Measurements from ENCODE around the gene GPRC5C.

GPRC5C gene

DNA sequence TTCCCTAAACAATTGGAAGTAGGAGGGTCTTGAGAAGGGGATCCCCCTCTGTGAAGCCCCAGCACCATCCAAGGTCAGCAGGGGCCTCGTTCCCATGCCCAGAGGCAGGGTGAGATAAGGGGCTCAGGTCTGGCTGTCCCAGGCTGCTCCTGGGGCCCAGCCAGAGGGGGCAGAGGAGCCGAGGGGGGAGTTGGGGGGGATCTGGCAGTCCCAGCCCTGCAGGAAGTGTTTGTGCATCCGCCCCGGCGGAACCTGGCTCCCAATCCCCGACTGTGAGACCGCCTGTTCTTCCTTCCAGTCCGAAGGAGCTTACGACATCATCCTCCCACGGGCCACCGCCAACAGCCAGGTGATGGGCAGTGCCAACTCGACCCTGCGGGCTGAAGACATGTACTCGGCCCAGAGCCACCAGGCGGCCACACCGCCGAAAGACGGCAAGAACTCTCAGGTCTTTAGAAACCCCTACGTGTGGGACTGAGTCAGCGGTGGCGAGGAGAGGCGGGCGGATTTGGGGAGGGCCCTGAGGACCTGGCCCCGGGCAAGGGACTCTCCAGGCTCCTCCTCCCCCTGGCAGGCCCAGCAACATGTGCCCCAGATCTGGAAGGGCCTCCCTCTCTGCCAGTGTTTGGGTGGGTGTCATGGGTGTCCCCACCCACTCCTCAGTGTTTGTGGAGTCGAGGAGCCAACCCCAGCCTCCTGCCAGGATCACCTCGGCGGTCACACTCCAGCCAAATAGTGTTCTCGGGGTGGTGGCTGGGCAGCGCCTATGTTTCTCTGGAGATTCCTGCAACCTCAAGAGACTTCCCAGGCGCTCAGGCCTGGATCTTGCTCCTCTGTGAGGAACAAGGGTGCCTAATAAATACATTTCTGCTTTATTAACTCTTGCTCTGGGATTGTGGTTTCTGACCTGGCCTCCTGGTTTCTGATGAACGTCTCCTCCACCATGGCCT, 14.9 kb downstream of the GPRC5C start:
- in situ Hi-C loops (cut with HindIII; ENCODE audit: low pct_ligation_motif_present, low pct_unique_long_range_greater_than_20kb, low sequenced_read_pairs) = no loop called here
- DNase-seq = no peak

DNA sequence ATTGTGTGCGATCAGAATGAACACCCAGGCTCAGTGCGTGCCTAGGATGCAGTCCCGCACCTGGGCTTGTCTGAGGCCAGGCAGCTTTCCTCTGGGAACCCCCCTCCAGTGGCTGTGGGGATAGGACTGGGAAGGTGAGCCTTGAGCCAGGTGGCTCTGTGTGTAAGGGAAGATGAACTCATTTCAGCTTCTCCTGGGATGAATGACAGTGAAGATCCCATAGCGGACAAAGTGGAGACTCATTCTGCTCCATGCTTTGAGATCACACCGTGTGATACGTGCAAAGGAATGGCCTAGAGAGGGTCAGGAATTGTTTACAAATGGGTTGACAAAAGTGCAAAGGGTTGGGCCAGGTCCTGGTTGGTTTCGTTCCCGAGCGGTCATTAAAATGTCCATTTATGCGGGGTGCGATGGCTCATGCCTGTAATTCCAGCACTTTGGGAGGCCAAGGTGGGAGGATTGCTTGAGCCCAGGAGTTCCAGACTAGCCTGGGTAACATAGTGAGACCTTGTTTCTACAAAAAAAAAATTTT, 15.8 kb downstream of the GPRC5C start:
- in situ Hi-C loops (cut with HindIII; ENCODE audit: low pct_ligation_motif_present, low pct_unique_long_range_greater_than_20kb, low sequenced_read_pairs) = no loop called here
- no peak for DNase-seq

GRCh38 chr17:74448756-74449155, 16.9 kb downstream of the GPRC5C start:
- in situ Hi-C loops (cut with HindIII; ENCODE audit: low pct_ligation_motif_present, low pct_unique_long_range_greater_than_20kb, low sequenced_read_pairs) = no loop called here
- no peak for DNase-seq

DNA sequence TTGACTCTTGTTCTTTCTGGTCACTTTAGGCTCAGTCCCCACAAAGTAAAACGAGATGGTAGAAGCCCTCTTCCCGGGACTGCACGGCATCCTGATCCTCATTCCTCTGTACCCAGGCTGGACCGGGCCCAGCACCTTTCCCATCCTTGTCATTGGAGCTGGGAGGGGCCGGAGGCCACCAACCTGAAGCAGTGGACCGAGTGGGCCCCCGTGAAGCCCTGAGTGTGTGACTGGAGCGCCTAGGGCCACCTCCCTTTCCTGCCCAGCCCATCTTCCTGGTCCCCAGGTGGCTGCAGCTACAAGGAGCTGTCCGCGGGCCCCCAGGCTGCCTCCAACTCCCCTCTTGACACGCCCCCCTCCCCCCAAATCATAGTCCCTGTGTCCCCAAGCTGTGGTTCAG, 17.4 kb downstream of the GPRC5C start:
- in situ Hi-C loops (cut with HindIII; ENCODE audit: low pct_ligation_motif_present, low pct_unique_long_range_greater_than_20kb, low sequenced_read_pairs) = no loop called here
- no peak for DNase-seq

GRCh38 chr17:74449773-74450172, 17.9 kb downstream of the GPRC5C start:
- no peak for DNase-seq
- in situ Hi-C loops (cut with HindIII; ENCODE audit: low pct_ligation_motif_present, low pct_unique_long_range_greater_than_20kb, low sequenced_read_pairs) = no loop called here

- in situ Hi-C loops (cut with HindIII; ENCODE audit: low pct_ligation_motif_present, low pct_unique_long_range_greater_than_20kb, low sequenced_read_pairs) = no loop called here
- DNase-seq = no peak
These were observed 18.3 kb downstream of the GPRC5C start for GRCh38 chr17:74450231-74450630.

- DNase-seq = no peak
- in situ Hi-C loops (cut with HindIII; ENCODE audit: low pct_ligation_motif_present, low pct_unique_long_range_greater_than_20kb, low sequenced_read_pairs) = no loop called here
These were observed 19.1 kb downstream of the GPRC5C start for GRCh38 chr17:74450925-74451403.

DNA sequence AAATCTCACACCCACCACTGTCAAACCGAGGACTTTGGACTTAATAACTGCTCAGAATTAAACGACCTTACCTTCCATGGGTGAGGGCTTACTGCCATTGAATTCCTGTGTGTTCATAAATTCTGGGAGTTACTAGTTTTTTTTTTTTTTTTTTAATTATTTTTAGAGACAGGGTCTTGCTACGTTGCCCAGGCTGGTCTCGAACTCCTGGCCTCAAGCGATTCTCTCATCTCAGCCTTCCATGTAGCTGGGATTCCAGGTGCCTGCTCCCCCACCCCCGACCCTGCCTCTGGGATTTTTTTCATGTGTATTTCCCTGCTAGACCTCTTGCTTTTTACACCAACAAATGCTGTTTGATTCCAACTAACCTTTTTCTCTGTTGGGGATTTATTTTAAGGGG, 19.7 kb downstream of the GPRC5C start:
- DNase-seq = no peak
- in situ Hi-C loops (cut with HindIII; ENCODE audit: low pct_ligation_motif_present, low pct_unique_long_range_greater_than_20kb, low sequenced_read_pairs) = no loop called here

DNA sequence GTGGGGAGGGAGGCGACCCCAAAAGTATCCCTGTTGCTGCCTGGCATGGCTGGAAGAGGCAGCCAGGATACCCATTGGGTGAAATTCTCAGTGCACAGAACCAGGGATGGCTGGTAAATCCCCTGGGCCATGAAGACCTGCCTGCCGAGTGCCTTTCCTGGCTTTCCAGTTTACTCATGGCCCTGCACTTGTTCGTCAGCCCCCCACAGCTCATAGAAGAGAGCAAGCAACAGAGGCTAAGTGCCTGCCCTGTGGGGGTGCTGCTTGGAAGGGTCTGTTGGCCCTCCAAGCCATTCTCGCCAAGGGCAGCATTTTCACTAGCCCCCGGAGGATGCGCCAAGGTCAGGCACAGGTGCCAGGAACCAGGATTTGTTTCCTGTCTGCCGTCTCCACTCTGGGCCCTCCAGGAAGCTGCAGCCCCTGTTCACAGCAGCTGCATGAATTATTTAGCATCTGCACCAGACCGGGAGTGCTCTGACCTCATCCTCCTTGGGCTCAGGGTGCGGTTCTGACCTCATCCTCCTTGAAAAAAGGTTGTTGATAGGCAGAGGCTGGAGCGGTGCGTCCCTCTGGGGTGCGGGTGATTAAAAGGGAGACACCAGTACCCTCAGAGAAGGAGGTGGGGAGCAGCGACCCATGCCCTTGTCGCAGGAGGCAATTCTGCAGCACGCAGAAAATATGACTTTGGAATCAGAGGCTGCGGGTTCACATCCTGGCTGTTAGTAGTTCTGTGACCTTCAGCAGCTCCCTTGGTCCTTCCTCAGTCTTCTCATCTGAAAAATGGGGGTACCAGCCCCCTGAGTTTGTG, 20.3 kb downstream of the GPRC5C start:
- in situ Hi-C loops (cut with HindIII; ENCODE audit: low pct_ligation_motif_present, low pct_unique_long_range_greater_than_20kb, low sequenced_read_pairs) = no loop called here
- no peak for DNase-seq

- in situ Hi-C loops (cut with HindIII; ENCODE audit: low pct_ligation_motif_present, low pct_unique_long_range_greater_than_20kb, low sequenced_read_pairs) = no loop called here
- no peak for DNase-seq
These were observed 21.2 kb downstream of the GPRC5C start for GRCh38 chr17:74452841-74453661.

GRCh38 chr17:74453665-74454196, 21.8 kb downstream of the GPRC5C start:
- in situ Hi-C loops (cut with HindIII; ENCODE audit: low pct_ligation_motif_present, low pct_unique_long_range_greater_than_20kb, low sequenced_read_pairs) = no loop called here
- peak; percentile 79 for DNase-seq

DNA sequence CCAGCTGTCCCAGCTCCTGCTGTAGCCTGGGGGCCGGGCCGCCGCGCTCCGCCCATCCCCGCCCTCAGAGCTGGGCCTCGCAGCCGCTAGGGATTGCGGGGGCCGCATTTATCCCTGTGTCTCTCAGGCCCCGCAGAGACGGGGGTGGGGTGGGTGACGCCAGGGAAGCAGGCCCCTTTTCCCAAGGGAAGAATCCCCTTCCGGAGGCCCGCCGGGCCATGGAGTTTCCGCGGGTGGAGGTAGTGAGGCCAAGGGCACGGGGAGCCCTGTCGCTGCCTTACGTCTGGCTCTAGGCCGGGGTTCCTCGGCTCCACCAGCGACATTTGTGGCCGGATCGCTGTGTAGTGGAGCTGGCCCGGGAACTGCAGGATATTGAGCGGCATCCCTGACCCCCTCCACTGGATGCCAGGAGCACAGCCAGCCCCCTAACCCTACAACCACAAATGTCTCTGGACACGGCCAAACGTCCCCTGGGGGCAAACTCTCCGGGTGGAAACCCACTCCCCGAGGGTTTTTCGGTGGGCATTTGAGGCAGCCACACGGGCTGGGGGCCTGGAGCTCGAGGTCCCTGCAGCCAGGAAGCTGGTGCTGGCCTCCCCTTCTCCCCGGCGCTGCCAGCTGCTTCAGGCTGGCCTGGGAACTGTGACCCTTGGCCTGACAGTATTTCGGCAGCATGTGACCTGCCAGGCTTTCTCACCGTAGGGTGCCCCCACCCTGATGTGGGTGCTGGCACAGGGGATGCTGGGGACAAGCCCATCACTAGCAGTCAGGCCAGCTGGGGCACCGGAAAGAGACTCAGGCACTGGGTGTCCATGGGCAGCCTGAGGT, 22.5 kb downstream of the GPRC5C start:
- DNase-seq = no peak
- in situ Hi-C loops (cut with HindIII; ENCODE audit: low pct_ligation_motif_present, low pct_unique_long_range_greater_than_20kb, low sequenced_read_pairs) = no loop called here

- DNase-seq = no peak
- in situ Hi-C loops (cut with HindIII; ENCODE audit: low pct_ligation_motif_present, low pct_unique_long_range_greater_than_20kb, low sequenced_read_pairs) = no loop called here
These were observed 23.2 kb downstream of the GPRC5C start for GRCh38 chr17:74455025-74455545.

- in situ Hi-C loops (cut with HindIII; ENCODE audit: low pct_ligation_motif_present, low pct_unique_long_range_greater_than_20kb, low sequenced_read_pairs) = no loop called here
- no peak for DNase-seq
These were observed 23.9 kb downstream of the GPRC5C start for GRCh38 chr17:74455821-74456220.

- peak; percentile 59 for DNase-seq
These were observed 25.4 kb downstream of the GPRC5C start for GRCh38 chr17:74457146-74457819.

GRCh38 chr17:74457820-74458166, 25.9 kb downstream of the GPRC5C start:
- in situ Hi-C loops (cut with HindIII; ENCODE audit: low pct_ligation_motif_present, low pct_unique_long_range_greater_than_20kb, low sequenced_read_pairs) = no loop called here
- no peak for DNase-seq

More at GRCh38 chr17:74457146-74457819, 25.4 kb downstream of the GPRC5C start:
- in situ Hi-C loops (cut with HindIII; ENCODE audit: low pct_ligation_motif_present, low pct_unique_long_range_greater_than_20kb, low sequenced_read_pairs) = no loop called here

DNA sequence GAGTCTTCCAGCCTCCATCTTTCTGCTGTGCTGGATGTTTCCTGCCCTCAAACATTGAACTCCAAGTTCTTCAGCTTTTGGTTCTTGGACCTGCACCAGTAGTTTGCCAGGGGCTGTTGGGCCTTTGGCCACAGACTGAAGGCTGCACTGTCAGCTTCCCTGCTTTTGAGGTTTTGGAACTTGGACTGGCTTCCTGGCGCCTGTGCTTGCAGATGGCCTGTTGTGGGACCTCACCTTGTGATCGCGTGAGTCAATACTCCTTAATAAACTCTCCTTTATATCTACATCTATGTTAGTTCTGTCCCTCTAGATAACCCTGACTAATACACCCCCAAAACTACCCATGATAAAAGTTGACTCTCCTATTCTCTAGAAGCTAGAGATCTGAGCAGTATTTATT, 26.9 kb downstream of the GPRC5C start:
- no peak for DNase-seq
- in situ Hi-C loops (cut with HindIII; ENCODE audit: low pct_ligation_motif_present, low pct_unique_long_range_greater_than_20kb, low sequenced_read_pairs) = no loop called here

Data from ACHN (cell line).